HepG2 (cell line): ENCODE data around the gene AP5B1. TPM values are rescaled to one million over a fixed set of nuclear protein-coding genes. Genes with fewer than 3 reads are reported as not detected.

Experiments
- KAT8 ChIP-seq: IDR thresholded peaks from 2 replicates; pipeline ENCODE4 v1.6.1; 2016; ENCODE audit warnings: missing genetic modification reagents, missing compliant biosample characterization
- MAZ ChIP-seq, 2 experiments: sonication (generic) in 1 of 2; formaldehyde crosslinking in 1 of 2; IDR thresholded peaks; 2 replicates each; pipeline versions ENCODE4 v1.5.0 to v1.6.1; 2012 to 2020; ENCODE audit warnings: low read depth in 2 of 2, mild to moderate bottlenecking in 2 of 2, borderline replicate concordance in 1 of 2, improper control_type of control experiment in 1 of 2, low read length in 1 of 2, missing genetic modification reagents in 1 of 2, moderate library complexity in 1 of 2
- RBFOX2 ChIP-seq: fragments of 200-400 bp; formaldehyde crosslinking; IDR thresholded peaks from 2 replicates; pipeline ENCODE4 v1.6.1; 2017; ENCODE audit warnings: low read depth, mild to moderate bottlenecking, low read length
- RFXAP ChIP-seq: sonication (generic); formaldehyde crosslinking; IDR thresholded peaks from 2 replicates; pipeline ENCODE4 v1.4.0; 2020; ENCODE audit warnings: missing genetic modification reagents, borderline replicate concordance
- SKI ChIP-seq: fragments of 450-650 bp; IDR thresholded peaks from one replicate; pipeline ENCODE4 v1.6.1; 2018; ENCODE audit warnings: mild to moderate bottlenecking; ENCODE audit not compliant: partially characterized antibody
- THAP11 ChIP-seq: IDR thresholded peaks from 2 replicates; pipeline ENCODE4 v1.6.1; 2016; ENCODE audit warnings: missing biosample characterization, missing genetic modification reagents
- polyA plus RNA-seq, 8 experiments: library from polyadenylated mRNA; depleted of rRNA in 3 of 8; stranded (reverse) in 7 of 8; unstranded in 1 of 8; fragments of >200 nt; fragmentation: Illumina TruSeq in 4 of 8; extraction: Trizol in 4 of 8; gene quantifications; 2 replicates each; pipeline versions ENCODE4 v1.2.1 to v1.2.3, GENCODE V29; 2011 to 2016; ENCODE audit warnings: low read depth in 4 of 8, missing spikeins in 1 of 8, mixed read lengths in 1 of 8; ENCODE audit not compliant: insufficient read depth in 1 of 8
- total RNA-seq, 5 experiments: library from RNA; depleted of rRNA; stranded (reverse); fragments of >200 nt; fragmentation: Illumina TruSeq; extraction: Trizol; gene quantifications; 2 replicates each; pipeline ENCODE4 v1.2.3, GENCODE V29; 2016; ENCODE audit warnings: low read depth in 1 of 5
- TF ChIP-seq, protein P1 (sequence below): sonication (generic); formaldehyde crosslinking; IDR thresholded peaks from 2 replicates; pipeline ENCODE4 v1.5.0; 2020; ENCODE audit warnings: mild to moderate bottlenecking, missing genetic modification reagents, moderate library complexity
- TF ChIP-seq, protein P2 (sequence below): sonication (generic); formaldehyde crosslinking; IDR thresholded peaks from 2 replicates; pipeline ENCODE4 v1.8.0; 2022; ENCODE audit warnings: low read depth, missing genetic modification reagents
- TF ChIP-seq, protein P3 (sequence below): sonication (generic); formaldehyde crosslinking; IDR thresholded peaks from 2 replicates; pipeline ENCODE4 v1.5.0; 2020; ENCODE audit warnings: missing genetic modification reagents, mild to moderate bottlenecking, borderline replicate concordance
- TF ChIP-seq, protein P4 (sequence below): sonication (generic); formaldehyde crosslinking; IDR thresholded peaks from 2 replicates; pipeline ENCODE4 v1.4.0; 2020; ENCODE audit warnings: missing genetic modification reagents, borderline replicate concordance

AP5B1 gene
- total and polyA plus RNA-seq, 2 of the 13 experiments (the other 11 are each of a cell fraction or from before 2014, with no cell fraction given) = 1.7 to 4.4 TPM

DNA sequence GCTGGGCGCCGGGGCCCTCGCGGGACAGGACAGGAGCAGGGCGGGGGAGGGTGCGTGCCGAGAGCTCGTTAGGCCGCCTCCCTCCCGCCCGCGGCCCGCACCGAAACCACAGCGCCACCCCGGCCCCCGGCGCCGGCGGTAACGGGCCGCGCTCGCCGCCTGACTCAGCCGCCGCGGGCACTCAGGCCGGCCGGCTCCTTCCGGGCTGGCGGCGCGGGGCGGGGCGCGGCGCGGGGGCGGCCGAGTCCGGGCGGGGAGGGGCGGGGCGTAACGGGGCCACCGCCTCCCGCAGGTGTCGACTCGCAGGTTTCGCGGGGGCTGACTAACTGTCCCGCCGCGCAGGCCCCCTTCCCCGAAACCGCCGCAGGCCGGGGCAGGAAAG is at the start of gene AP5B1 (continued):
- no peak for TF ChIP-seq KAT8 (CRISPR knock-in tag)
- TF ChIP-seq SKI = peak; percentile 26
- peak; percentile 47; the same call in 1 of the 2 replicates for TF ChIP-seq RBFOX2
- TF ChIP-seq RFXAP (CRISPR knock-in tag) = 0 out of 2 replicates have a peak, but pooled peaks have one; percentile 25
- TF ChIP-seq, protein P1, sequence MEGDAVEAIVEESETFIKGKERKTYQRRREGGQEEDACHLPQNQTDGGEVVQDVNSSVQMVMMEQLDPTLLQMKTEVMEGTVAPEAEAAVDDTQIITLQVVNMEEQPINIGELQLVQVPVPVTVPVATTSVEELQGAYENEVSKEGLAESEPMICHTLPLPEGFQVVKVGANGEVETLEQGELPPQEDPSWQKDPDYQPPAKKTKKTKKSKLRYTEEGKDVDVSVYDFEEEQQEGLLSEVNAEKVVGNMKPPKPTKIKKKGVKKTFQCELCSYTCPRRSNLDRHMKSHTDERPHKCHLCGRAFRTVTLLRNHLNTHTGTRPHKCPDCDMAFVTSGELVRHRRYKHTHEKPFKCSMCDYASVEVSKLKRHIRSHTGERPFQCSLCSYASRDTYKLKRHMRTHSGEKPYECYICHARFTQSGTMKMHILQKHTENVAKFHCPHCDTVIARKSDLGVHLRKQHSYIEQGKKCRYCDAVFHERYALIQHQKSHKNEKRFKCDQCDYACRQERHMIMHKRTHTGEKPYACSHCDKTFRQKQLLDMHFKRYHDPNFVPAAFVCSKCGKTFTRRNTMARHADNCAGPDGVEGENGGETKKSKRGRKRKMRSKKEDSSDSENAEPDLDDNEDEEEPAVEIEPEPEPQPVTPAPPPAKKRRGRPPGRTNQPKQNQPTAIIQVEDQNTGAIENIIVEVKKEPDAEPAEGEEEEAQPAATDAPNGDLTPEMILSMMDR (CRISPR knock-in tag) = peak; percentile 30; the same call in 1 of the 2 replicates
- 0 out of 2 replicates have a peak, but pooled peaks have one; percentile 21 for TF ChIP-seq MAZ (IDR thresholded peaks at IDR 0.05; ENCODE audit: borderline replicate concordance, low read depth, low read length)
- no peak for TF ChIP-seq MAZ (CRISPR knock-in tag; IDR thresholded peaks at IDR 0.05; ENCODE audit: low read depth)
- TF ChIP-seq, protein P2, sequence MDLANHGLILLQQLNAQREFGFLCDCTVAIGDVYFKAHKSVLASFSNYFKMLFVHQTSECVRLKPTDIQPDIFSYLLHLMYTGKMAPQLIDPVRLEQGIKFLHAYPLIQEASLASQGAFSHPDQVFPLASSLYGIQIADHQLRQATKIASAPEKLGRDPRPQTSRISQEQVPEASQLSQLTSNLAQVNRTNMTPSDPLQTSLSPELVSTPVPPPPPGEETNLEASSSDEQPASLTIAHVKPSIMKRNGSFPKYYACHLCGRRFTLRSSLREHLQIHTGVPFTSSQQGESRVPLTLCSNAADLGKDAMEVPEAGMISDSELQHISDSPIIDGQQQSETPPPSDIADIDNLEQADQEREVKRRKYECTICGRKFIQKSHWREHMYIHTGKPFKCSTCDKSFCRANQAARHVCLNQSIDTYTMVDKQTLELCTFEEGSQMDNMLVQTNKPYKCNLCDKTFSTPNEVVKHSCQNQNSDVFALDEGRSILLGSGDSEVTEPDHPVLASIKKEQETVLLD = peak; percentile 85; the same call in 1 of the 2 replicates
- TF ChIP-seq THAP11 (CRISPR knock-in tag) = 0 out of 2 replicates have a peak, but pooled peaks have one; percentile 12
- TF ChIP-seq, protein P3, sequence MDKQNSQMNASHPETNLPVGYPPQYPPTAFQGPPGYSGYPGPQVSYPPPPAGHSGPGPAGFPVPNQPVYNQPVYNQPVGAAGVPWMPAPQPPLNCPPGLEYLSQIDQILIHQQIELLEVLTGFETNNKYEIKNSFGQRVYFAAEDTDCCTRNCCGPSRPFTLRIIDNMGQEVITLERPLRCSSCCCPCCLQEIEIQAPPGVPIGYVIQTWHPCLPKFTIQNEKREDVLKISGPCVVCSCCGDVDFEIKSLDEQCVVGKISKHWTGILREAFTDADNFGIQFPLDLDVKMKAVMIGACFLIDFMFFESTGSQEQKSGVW (CRISPR knock-in tag) = no peak
- TF ChIP-seq, protein P4, sequence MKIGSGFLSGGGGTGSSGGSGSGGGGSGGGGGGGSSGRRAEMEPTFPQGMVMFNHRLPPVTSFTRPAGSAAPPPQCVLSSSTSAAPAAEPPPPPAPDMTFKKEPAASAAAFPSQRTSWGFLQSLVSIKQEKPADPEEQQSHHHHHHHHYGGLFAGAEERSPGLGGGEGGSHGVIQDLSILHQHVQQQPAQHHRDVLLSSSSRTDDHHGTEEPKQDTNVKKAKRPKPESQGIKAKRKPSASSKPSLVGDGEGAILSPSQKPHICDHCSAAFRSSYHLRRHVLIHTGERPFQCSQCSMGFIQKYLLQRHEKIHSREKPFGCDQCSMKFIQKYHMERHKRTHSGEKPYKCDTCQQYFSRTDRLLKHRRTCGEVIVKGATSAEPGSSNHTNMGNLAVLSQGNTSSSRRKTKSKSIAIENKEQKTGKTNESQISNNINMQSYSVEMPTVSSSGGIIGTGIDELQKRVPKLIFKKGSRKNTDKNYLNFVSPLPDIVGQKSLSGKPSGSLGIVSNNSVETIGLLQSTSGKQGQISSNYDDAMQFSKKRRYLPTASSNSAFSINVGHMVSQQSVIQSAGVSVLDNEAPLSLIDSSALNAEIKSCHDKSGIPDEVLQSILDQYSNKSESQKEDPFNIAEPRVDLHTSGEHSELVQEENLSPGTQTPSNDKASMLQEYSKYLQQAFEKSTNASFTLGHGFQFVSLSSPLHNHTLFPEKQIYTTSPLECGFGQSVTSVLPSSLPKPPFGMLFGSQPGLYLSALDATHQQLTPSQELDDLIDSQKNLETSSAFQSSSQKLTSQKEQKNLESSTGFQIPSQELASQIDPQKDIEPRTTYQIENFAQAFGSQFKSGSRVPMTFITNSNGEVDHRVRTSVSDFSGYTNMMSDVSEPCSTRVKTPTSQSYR (CRISPR knock-in tag) = no peak
- TF ChIP-seq, all 625 proteins: peak for 14
